Neural cell (in vitro differentiated cells): ENCODE results near the gene TNRC6C. TPM values are rescaled to one million over a fixed set of nuclear protein-coding genes. Genes with fewer than 3 reads are reported as not detected.

Experiments
- H2AFZ ChIP-seq: fragments of 200-600, 300-800 bp; sonication (generic), shearing (Covaris generic); 2 replicates; pipeline ENCODE4 v1.6.0; 2014; ENCODE audit warnings: low read depth, mild to moderate bottlenecking, antibody characterized with exemption, low read length, moderate library complexity
- H3F3A ChIP-seq: fragments of 200-600 bp; shearing (Covaris generic); 2 replicates; pipeline ENCODE4 v1.6.1; 2016; ENCODE audit warnings: mild to moderate bottlenecking, moderate library complexity, mixed read lengths, antibody characterized with exemption, low read length; ENCODE audit not compliant: insufficient read depth, poor library complexity, severe bottlenecking
- H3K27ac ChIP-seq: fragments of 200-600, 300-800 bp; sonication (generic), shearing (Covaris generic); 2 replicates; pipeline ENCODE4 v1.5.1; 2014; ENCODE audit warnings: mild to moderate bottlenecking, low read length, moderate library complexity
- H3K27me3 ChIP-seq: fragments of 300-800, 200-600 bp; sonication (generic), shearing (Covaris generic); 2 replicates; pipeline ENCODE4 v1.6.0; 2014; ENCODE audit warnings: mild to moderate bottlenecking, low read depth, low read length, moderate library complexity; ENCODE audit not compliant: insufficient read depth
- H3K36me3 ChIP-seq: fragments of 300-800, 200-600 bp; sonication (generic), shearing (Covaris generic); 2 replicates; pipeline ENCODE4 v1.5.1; 2014; ENCODE audit warnings: mild to moderate bottlenecking, antibody characterized with exemption, low read length, moderate library complexity; ENCODE audit not compliant: insufficient read depth
- H3K4me2 ChIP-seq: fragments of 300-800, 200-600 bp; sonication (generic), shearing (Covaris generic); 2 replicates; pipeline ENCODE4 v1.6.0; 2014; ENCODE audit warnings: mild to moderate bottlenecking, low read length
- H3K4me3 ChIP-seq: fragments of 300-800, 200-600 bp; sonication (generic), shearing (Covaris generic); 2 replicates; pipeline ENCODE4 v1.5.1; 2014; ENCODE audit warnings: mild to moderate bottlenecking, low read length, moderate library complexity
- H3K79me2 ChIP-seq: fragments of 200-600 bp; shearing (Covaris generic); replicated peaks from 2 replicates; pipeline ENCODE4 v1.6.0; 2014; ENCODE audit warnings: mild to moderate bottlenecking, low read length, moderate library complexity; ENCODE audit not compliant: insufficient read depth
- H3K9ac ChIP-seq: fragments of 300-800, 200-600 bp; sonication (generic), shearing (Covaris generic); 2 replicates; pipeline ENCODE4 v1.6.1; 2016; ENCODE audit warnings: mild to moderate bottlenecking, low read length, mixed read lengths
- H3K9me2 ChIP-seq: fragments of 200-600 bp; shearing (Covaris generic); 2 replicates; pipeline ENCODE4 v1.6.1; 2016; ENCODE audit warnings: mild to moderate bottlenecking, low read length, mixed read lengths; ENCODE audit not compliant: insufficient read depth
- H3K9me3 ChIP-seq: fragments of 200-600, 300-800 bp; sonication (generic), shearing (Covaris generic); 2 replicates; pipeline ENCODE4 v1.6.1; 2016; ENCODE audit warnings: mild to moderate bottlenecking, mixed run types, low read length, moderate library complexity, mixed read lengths
- H4K20me1 ChIP-seq: fragments of 200-600 bp; shearing (Covaris generic); 2 replicates; pipeline ENCODE4 v1.6.1; 2016; ENCODE audit warnings: mild to moderate bottlenecking, mixed run types; ENCODE audit not compliant: insufficient read depth
- CTCF ChIP-seq: fragments of 450-650 bp; IDR thresholded peaks from 2 replicates; pipeline ENCODE4 v1.5.1; 2014; ENCODE audit warnings: antibody characterized with exemption, mild to moderate bottlenecking, moderate library complexity; ENCODE audit not compliant: poor library complexity, severe bottlenecking
- EP300 ChIP-seq: fragments of 450-650 bp; conservative IDR thresholded peaks from 2 replicates; pipeline ENCODE4 v1.6.1; 2014; ENCODE audit warnings: antibody characterized with exemption, mild to moderate bottlenecking, moderate library complexity; ENCODE audit not compliant: poor library complexity, severe bottlenecking
- EZH2 ChIP-seq: fragments of 200-600, 300-800 bp; shearing (Covaris generic), sonication (generic); IDR thresholded peaks from 2 replicates; pipeline ENCODE4 v1.6.1; 2014; ENCODE audit warnings: antibody characterized with exemption, low read length, borderline replicate concordance, mild to moderate bottlenecking; ENCODE audit not compliant: insufficient read depth, poor library complexity, severe bottlenecking
- MXI1 ChIP-seq: fragments of 450-650 bp; conservative IDR thresholded peaks from 2 replicates; pipeline ENCODE4 v1.6.1; 2014; ENCODE audit warnings: antibody characterized with exemption, mild to moderate bottlenecking; ENCODE audit not compliant: poor library complexity, severe bottlenecking
- POLR2AphosphoS5 ChIP-seq: IDR thresholded peaks from 2 replicates; pipeline ENCODE4 v1.6.1; 2012
- RAD21 ChIP-seq: fragments of 450-650 bp; conservative IDR thresholded peaks from 2 replicates; pipeline ENCODE4 v1.6.1; 2014; ENCODE audit warnings: antibody characterized with exemption, mild to moderate bottlenecking, moderate library complexity
- SMC3 ChIP-seq: fragments of 450-650 bp; conservative IDR thresholded peaks from 2 replicates; pipeline ENCODE4 v1.6.1; 2014; ENCODE audit warnings: antibody characterized with exemption, mild to moderate bottlenecking, moderate library complexity; ENCODE audit not compliant: poor library complexity
- TAF1 ChIP-seq: IDR thresholded peaks from 2 replicates; pipeline ENCODE4 v1.6.1; 2012; ENCODE audit warnings: low read depth
- polyA plus RNA-seq: library from polyadenylated mRNA; depleted of rRNA; stranded (reverse); fragments of >200 nt; gene quantifications from 2 replicates; pipeline ENCODE4 v1.2.3, GENCODE V29; 2014
- TF ChIP-seq, protein P1 (sequence below): IDR thresholded peaks from 2 replicates; pipeline ENCODE4 v1.6.1; 2012; ENCODE audit warnings: borderline replicate concordance

The TNRC6C gene
- polyA plus RNA-seq, 1 donor from 2014 or later = 15.4 TPM

DNA sequence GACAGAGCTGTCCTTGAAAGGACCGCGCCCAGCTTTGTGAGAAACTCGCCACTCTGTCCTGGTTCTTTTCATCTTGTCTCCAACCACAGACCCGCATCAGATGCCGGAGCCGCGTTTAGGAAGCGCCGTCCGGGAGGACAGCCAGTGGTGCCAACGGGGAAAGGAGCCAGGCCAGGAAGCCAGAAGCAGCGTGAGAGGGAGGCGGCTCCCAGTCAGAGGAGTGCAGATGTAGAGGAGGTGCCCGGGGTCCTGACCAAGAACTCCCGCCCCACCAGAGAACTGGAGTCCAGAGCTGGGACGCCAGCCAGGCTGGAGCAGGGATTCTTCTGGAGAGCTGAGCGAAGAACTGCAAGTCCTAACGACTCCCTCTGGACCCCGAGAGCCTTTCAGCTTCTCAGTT, 49.3 kb upstream of the TNRC6C start (continued):
- TF ChIP-seq CTCF (no peak), POLR2AphosphoS5 (no peak)

DNA sequence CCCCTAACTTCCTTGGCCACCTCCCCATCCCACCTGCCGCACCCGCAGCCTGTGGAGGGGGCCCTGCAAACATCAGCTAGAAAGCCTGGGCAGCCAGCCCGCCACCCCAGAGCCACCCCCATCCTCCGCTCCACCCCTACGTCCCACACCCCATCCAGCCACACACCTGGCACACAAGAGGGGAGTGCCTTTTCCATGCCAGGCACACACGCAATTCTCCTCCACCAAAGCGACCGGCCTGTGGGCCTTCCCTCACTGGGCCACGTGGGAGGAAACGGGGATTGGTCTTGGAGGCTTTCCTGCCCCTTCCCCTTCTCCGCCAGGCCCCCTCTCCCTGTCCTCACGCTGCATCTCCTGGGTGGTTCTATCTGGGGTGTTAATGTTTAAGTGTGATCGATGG, 48.7 kb upstream of the TNRC6C start:
- Histone ChIP-seq H2AFZ (no peak overlapping the region), H3K4me3 (no peak overlapping the region), H3F3A (no peaks in the 10 kb centered on the region), H3K27ac (no peak overlapping the region), H3K4me2 (no peak overlapping the region), H3K36me3 (no peaks in the 10 kb centered on the region), H3K9me2 (no peaks in the 10 kb centered on the region), H3K9me3 (no peaks in the 10 kb centered on the region), H3K27me3 (no peaks in the 10 kb centered on the region), H4K20me1 (no peaks in the 10 kb centered on the region), H3K79me2 (no peaks in the 10 kb centered on the region), H3K9ac (no peak overlapping the region)
- TF ChIP-seq CTCF = no peak
- no peak for TF ChIP-seq EZH2
- TF ChIP-seq TAF1 = no peak
- no peak for TF ChIP-seq MXI1
- TF ChIP-seq RAD21 = no peak
- TF ChIP-seq, protein P1, sequence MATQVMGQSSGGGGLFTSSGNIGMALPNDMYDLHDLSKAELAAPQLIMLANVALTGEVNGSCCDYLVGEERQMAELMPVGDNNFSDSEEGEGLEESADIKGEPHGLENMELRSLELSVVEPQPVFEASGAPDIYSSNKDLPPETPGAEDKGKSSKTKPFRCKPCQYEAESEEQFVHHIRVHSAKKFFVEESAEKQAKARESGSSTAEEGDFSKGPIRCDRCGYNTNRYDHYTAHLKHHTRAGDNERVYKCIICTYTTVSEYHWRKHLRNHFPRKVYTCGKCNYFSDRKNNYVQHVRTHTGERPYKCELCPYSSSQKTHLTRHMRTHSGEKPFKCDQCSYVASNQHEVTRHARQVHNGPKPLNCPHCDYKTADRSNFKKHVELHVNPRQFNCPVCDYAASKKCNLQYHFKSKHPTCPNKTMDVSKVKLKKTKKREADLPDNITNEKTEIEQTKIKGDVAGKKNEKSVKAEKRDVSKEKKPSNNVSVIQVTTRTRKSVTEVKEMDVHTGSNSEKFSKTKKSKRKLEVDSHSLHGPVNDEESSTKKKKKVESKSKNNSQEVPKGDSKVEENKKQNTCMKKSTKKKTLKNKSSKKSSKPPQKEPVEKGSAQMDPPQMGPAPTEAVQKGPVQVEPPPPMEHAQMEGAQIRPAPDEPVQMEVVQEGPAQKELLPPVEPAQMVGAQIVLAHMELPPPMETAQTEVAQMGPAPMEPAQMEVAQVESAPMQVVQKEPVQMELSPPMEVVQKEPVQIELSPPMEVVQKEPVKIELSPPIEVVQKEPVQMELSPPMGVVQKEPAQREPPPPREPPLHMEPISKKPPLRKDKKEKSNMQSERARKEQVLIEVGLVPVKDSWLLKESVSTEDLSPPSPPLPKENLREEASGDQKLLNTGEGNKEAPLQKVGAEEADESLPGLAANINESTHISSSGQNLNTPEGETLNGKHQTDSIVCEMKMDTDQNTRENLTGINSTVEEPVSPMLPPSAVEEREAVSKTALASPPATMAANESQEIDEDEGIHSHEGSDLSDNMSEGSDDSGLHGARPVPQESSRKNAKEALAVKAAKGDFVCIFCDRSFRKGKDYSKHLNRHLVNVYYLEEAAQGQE = no peak
- TF ChIP-seq POLR2AphosphoS5 = no peak
- no peak for TF ChIP-seq SMC3
- no peak for TF ChIP-seq EP300
